Fibroblast of the aortic adventitia (primary cell): ENCODE data around the gene TRAPPC6A. TPM values are rescaled to one million over a fixed set of nuclear protein-coding genes. Genes with fewer than 3 reads are reported as not detected.

Experiments
- DNase-seq: peaks from one replicate; pipeline ENCODE4 v3.0.0-alpha.2; 2010; ENCODE audit warnings: low read depth
- H3K4me3 ChIP-seq: 2 replicates; pipeline ENCODE4 v1.5.1; 2011; ENCODE audit warnings: low read depth, mild to moderate bottlenecking, control low read depth, low read length, moderate library complexity
- total RNA-seq: library from RNA; depleted of rRNA; stranded (reverse); fragments of >200 nt; gene quantifications from 2 replicates; pipeline ENCODE4 v1.2.3, GENCODE V29; 2012; ENCODE audit warnings: low replicate concordance
- TF ChIP-seq, protein P1 (sequence below): IDR thresholded peaks from 2 replicates; pipeline ENCODE4 v1.5.1; 2011; ENCODE audit warnings: mild to moderate bottlenecking, low read length, control low read depth, inconsistent platforms; ENCODE audit not compliant: insufficient read depth

Gene TRAPPC6A
- total RNA-seq, 1 donor: 6.9 TPM

- TF ChIP-seq, protein P1, sequence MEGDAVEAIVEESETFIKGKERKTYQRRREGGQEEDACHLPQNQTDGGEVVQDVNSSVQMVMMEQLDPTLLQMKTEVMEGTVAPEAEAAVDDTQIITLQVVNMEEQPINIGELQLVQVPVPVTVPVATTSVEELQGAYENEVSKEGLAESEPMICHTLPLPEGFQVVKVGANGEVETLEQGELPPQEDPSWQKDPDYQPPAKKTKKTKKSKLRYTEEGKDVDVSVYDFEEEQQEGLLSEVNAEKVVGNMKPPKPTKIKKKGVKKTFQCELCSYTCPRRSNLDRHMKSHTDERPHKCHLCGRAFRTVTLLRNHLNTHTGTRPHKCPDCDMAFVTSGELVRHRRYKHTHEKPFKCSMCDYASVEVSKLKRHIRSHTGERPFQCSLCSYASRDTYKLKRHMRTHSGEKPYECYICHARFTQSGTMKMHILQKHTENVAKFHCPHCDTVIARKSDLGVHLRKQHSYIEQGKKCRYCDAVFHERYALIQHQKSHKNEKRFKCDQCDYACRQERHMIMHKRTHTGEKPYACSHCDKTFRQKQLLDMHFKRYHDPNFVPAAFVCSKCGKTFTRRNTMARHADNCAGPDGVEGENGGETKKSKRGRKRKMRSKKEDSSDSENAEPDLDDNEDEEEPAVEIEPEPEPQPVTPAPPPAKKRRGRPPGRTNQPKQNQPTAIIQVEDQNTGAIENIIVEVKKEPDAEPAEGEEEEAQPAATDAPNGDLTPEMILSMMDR: no peak
- peak; percentile 40 for DNase-seq
- H3K4me3 ChIP-seq: peak overlapping the region; percentile 13
These were observed 25.3 kb downstream of the TRAPPC6A start for GRCh38 chr19:45152504-45153338.

DNA sequence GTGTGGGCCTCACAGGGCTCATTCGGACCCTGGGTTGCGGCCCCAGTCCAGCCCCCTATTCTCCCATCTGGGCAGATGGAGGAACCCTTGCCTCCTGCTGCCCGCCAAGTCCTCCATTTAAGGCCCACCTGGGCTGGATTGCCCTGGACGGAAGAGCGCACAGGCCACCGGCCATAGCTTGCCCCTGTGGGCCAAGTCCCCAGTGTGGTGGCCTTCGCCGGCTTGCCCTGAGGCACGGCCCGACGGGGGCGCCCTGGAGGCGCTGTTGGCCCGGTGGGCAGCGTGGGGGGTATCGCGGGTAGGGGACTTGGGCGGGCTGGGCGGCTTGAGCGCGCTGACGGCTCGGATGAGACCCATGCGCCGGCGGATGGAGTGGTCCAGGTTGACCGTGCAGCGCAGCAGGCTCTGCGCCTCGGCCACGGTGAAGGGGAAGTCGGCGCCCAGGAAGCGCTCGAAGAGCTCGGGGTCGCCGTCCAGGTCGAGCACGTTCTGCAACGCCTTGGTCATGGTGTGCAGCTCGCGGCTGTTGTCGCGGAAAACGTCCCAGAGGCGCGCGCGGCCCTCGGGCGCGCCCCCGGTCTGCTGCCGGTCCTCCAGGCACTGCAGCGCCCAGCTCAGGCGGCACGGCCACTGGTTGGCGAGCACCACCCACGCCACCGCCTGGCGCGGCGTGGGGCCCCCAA lies 26.1 kb downstream of the TRAPPC6A start:
- H3K4me3 ChIP-seq: no peak overlapping the region
- TF ChIP-seq, protein P1: no peak
- no peak for DNase-seq

DNA sequence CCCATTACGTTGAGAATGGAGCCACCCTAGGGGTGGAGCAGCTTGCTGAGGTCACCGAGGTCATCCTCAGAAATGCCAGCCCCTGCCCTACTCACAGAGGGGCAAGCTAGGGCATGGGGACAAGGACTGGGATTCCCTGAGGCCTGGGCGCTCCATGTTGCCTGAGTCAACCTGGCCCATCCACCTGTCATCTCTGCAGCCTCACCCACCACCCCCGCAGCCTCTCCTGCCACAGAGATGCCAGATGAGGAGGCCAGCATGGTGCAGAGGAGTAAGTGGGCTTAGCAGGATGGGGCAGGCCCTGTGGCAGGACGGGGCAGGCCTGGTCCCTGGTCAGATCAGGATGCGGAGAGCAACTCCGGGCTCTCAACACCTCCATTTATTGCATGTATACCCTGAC lies 26.7 kb downstream of the TRAPPC6A start:
- DNase-seq: no peak
- TF ChIP-seq, protein P1: no peak
- H3K4me3 ChIP-seq: no peak overlapping the region

DNA sequence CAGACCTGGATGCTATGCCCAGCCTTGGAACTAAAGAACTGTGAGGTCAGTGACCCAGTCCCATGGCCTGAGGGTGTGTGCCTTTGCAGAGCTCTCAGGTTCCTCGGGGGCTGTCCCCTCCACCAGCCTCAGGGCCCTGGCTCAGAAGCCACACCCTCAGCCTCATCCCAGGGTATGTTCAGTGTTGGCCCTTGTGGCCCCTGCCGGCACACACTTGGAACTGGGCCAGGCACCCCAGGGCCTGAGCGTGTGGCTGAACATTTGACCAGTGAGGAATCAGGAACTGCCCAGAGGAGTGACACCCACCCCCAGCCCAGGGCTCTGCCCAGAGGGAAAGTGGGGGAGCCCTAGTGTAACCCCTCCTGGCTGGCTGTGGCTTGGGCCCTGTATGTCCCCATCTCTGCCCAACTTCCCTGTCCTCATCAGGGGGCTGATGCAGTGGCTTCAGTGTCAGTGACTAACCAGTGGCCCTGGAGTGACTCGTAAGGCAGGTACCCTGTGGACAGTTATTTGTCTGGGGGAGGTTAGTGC lies 27.2 kb downstream of the TRAPPC6A start:
- no peak for DNase-seq
- H3K4me3 ChIP-seq: no peak overlapping the region
- TF ChIP-seq, protein P1: no peak

GRCh38 chr19:45150180-45150579 lies 27.9 kb downstream of the TRAPPC6A start:
- TF ChIP-seq, protein P1: no peak
- no peak for DNase-seq
- no peak overlapping the region for H3K4me3 ChIP-seq

DNA sequence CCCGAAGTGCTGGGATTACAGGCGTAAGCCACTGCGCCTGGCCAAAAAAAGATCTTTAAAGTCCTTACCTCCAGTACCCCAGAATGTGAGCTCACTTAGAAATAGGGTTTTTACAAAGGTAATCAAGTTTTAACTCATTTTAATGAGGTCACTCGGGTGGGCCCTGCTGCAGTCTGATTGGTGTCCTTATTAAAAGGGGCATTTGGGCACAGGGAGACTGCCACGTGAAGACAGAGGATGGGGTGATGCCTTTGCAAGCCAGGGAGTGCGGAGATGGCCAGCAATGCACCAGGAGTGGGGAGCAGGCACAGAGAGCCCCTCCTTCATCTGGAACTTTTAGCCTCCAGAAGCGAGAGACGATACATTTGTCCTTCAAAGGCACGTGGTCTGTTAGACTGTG lies 28.9 kb downstream of the TRAPPC6A start:
- no peak for DNase-seq
- no peak overlapping the region for H3K4me3 ChIP-seq
- TF ChIP-seq, protein P1: no peak
